ENCODE results near the gene TCEA2. TPM values are rescaled to one million over a fixed set of nuclear protein-coding genes. Genes with fewer than 3 reads are reported as not detected.

The TCEA2 gene
- total RNA-seq, 2 donors from 2014 or later: 45.0 to 69.5 TPM

DNA sequence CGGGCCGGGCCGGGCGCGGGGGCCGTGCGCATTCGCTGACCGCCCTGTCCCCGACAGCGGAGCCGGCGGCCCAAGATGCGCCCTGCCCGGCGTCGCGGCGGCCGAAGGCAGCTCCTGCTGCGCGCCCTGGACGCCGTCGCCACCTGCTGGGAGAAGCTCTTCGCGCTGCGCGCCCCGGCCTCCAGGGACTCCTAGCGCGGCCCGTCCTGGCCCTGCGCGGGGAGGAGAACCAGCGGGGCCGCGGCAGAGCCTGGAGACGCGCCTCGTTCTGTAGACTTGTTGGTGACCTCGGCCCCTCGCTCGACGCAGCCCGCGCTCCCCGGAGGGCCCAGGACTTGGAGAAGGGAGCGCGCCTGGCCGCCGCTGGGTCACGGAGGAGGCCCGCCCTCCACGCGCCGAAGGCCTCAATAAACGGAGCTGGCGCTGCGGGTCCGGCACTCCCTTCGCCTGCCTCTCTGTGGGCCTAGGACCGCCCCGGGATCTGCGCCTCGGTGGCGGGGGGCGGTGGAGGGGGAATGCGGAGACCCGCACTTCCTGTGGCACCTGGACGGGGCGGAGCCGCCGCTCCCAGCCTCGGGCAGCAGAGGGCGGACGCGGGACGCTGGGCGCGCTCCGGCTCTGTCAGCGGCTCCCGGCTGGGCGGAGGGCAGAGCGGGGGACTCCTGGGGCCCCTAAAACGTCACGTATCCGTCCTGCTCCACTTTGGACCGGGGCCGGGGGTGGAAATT, 24.3 kb upstream of the TCEA2 start:
- WGBS: 2% methylated on average over 68 of the region's 91 CpGs
- TF ChIP-seq POLR2A (IDR thresholded peaks at IDR 0.05): no peak
- TF ChIP-seq POLR2AphosphoS5 (IDR thresholded peaks at IDR 0.05): no peak
- TF ChIP-seq, protein P1, sequence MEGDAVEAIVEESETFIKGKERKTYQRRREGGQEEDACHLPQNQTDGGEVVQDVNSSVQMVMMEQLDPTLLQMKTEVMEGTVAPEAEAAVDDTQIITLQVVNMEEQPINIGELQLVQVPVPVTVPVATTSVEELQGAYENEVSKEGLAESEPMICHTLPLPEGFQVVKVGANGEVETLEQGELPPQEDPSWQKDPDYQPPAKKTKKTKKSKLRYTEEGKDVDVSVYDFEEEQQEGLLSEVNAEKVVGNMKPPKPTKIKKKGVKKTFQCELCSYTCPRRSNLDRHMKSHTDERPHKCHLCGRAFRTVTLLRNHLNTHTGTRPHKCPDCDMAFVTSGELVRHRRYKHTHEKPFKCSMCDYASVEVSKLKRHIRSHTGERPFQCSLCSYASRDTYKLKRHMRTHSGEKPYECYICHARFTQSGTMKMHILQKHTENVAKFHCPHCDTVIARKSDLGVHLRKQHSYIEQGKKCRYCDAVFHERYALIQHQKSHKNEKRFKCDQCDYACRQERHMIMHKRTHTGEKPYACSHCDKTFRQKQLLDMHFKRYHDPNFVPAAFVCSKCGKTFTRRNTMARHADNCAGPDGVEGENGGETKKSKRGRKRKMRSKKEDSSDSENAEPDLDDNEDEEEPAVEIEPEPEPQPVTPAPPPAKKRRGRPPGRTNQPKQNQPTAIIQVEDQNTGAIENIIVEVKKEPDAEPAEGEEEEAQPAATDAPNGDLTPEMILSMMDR (IDR thresholded peaks at IDR 0.05): peak in 3 of 4 experiments; percentile 30 to 62 (median 51)
- Histone ChIP-seq H3K9me3 (no peaks in the 10 kb centered on the region), H3K4me3 (peak overlapping the region; percentile 28 to 35), H3K27me3 (replicated peaks; ENCODE audit: insufficient read depth) (no peaks in the 10 kb centered on the region), H3K36me3 (no peaks in the 10 kb centered on the region), H3K27ac (peak overlapping the region; percentile 38 to 51), H3K4me1 (replicated peaks) (peaks cover 3% of the 10 kb centered on the region)
- DNase-seq (ENCODE audit: low spot score): peak; percentile 54
- intact Hi-C loops (cut with DNase I): loop anchor here (2.0 kb wide), 1 partner anchor 82 kb away; no protein-coding TSS in a partner anchor

DNA sequence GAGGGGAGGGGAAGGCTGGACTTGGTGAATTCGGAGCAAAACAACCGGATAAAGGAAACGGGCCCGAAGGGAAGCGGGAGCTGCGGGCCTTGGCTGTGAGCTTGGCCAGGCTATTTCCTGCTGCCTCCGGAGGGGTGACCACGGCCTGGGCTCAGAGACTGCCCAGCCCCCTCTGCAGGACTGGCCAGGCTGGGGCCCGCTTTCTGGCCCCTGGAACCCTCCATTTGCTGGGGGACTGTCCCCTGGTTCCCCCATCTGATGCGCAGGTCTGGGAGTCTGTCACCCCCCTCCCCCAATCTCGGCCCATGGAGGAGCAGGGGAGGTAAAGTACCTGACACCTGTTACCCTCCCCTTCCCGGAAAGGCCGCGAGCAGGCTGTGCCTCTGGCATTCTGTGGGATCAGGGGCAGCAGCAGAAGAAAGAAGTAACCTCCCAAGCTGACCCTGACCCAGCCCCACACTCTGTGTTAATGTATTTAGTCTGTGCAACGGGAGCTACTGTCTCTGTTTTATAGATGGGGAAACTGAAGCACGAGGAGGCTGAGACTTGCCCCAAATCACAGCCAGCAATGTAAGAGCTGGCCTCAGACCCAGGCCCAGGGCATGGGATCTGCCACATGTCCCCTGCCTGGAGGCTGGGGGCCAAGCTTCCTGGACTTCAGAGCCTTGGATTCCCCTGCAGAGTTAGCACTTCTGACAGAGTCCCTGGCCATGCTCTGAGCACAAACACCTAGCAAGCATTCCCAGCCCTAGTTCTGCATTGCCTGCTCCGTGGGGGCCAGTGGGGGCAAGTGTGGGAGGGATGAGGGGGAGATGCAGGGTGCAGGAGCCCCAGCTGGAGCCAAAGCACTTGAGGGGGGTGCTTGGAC, 23.5 kb upstream of the TCEA2 start:
- H3K36me3 ChIP-seq: no peaks in the 10 kb centered on the region
- peaks cover 3% of the 10 kb centered on the region for H3K4me1 ChIP-seq (replicated peaks)
- DNase-seq (ENCODE audit: low spot score): no peak
- peak overlapping the region; percentile 28 to 35 for H3K4me3 ChIP-seq
- TF ChIP-seq POLR2AphosphoS5 (IDR thresholded peaks at IDR 0.05) (no peak), POLR2A (IDR thresholded peaks at IDR 0.05) (no peak)
- TF ChIP-seq, protein P1 (IDR thresholded peaks at IDR 0.05): no peak
- 21% methylated on average over 13 of the region's 17 CpGs for WGBS
- no peaks in the 10 kb centered on the region for H3K27me3 ChIP-seq (replicated peaks; ENCODE audit: insufficient read depth)
- intact Hi-C loops (cut with DNase I): loop anchor here (2.0 kb wide), 1 partner anchor 81 kb away; no protein-coding TSS in a partner anchor
- peak overlapping the region in 1 of 2 donors; percentile 51 for H3K27ac ChIP-seq
- H3K9me3 ChIP-seq: no peaks in the 10 kb centered on the region

DNA sequence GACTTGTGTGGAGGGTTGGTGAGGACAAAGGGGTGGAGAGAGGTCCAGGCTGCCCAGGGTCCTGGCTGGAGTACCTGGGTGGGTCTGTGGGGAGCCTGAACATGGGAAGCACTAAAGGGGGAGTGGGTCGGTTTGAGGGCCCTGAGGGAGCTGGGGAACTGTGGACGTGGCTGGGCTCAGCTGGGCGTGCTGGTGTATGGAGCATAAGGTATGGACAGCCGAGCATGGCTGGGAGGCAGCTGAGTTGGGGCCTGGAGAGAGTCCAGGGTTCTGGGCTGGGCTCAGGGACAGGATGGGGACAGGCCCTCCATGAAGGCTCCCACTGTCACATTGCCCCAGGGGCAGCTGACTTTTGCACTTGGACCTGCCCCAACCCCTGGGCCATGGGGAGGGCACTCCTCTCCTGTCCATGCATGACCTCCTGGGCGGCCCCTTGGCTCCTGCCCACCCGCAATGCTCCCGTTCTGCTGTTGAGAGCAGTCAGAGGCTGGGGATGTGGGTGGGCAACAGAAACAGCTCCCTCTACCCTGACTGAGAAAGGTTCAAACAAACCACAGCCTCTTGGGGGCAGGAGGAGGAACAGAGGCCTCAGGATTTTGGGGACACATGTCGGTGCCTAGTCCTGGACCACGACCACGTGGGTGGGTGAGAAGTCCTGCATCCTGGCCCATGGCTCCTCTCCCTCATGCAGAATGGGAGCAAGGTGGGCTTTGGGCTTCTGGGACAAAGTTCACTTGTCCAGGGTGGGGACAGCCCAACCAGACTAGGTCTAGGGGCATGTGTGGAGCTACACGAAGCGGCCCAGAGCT, 22.6 kb upstream of the TCEA2 start:
- no peaks in the 10 kb centered on the region for H3K36me3 ChIP-seq
- WGBS: 75% methylated on average over 12 of the region's 12 CpGs
- peaks cover 3% of the 10 kb centered on the region for H3K4me1 ChIP-seq (replicated peaks)
- H3K27ac ChIP-seq: no peak overlapping the region
- TF ChIP-seq POLR2AphosphoS5 (IDR thresholded peaks at IDR 0.05): no peak
- no peak for TF ChIP-seq POLR2A (IDR thresholded peaks at IDR 0.05)
- TF ChIP-seq, protein P1 (IDR thresholded peaks at IDR 0.05): no peak
- no peaks in the 10 kb centered on the region for H3K27me3 ChIP-seq (replicated peaks; ENCODE audit: insufficient read depth)
- no peak overlapping the region for H3K4me3 ChIP-seq
- DNase-seq (ENCODE audit: low spot score): no peak
- intact Hi-C loops (cut with DNase I): no loop called here
- no peaks in the 10 kb centered on the region for H3K9me3 ChIP-seq

DNA sequence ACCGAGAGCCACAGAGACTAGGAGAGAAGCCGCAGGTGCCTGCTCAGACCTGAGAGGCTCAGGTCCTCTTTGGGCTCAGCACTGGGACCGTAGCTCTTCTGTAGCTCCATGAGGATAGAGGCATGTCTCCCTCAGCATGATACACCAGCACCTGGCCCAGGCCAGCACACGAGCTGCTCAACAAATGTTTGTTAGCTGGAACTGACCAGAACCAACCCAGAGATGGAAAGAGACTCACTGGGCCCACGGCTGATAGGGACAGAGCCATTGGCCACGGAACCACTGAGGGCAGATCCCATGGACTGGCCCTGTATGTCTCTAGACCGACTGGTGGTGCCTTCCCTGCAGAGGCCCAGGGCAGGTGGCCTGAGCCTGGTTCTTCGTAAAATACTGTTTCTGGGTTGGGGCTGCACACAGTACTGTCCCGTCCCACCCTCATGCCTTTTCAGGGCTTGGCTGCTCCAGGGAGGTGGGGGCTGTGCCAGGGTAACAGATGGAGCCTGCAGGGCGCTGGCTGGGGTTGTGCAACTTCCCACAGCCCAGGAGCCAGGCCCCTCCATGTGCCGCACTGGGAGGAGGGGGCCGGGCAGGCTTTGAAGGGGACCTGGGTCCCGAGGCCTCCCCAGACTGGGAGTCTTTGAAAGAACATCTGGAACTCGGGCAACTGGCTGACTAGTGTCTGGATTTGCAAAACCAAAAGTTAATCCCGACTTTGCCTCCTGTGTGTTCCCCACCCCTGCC, 21.8 kb upstream of the TCEA2 start:
- 55% methylated on average over 15 of the region's 15 CpGs for WGBS
- intact Hi-C loops (cut with DNase I): no loop called here
- DNase-seq (ENCODE audit: low spot score): no peak
- Histone ChIP-seq H3K36me3 (no peaks in the 10 kb centered on the region), H3K9me3 (no peaks in the 10 kb centered on the region), H3K27ac (no peak overlapping the region), H3K4me1 (replicated peaks) (peaks cover 3% of the 10 kb centered on the region), H3K4me3 (no peak overlapping the region), H3K27me3 (replicated peaks; ENCODE audit: insufficient read depth) (no peaks in the 10 kb centered on the region)
- TF ChIP-seq POLR2A (IDR thresholded peaks at IDR 0.05): no peak
- TF ChIP-seq POLR2AphosphoS5 (IDR thresholded peaks at IDR 0.05): no peak
- TF ChIP-seq, protein P1 (IDR thresholded peaks at IDR 0.05): no peak

Measured in prostate gland (tissue), 2 donors.